Choroid plexus epithelial cell (primary cell): Measurements from ENCODE around the gene UBE4A.

ENCODE experiments used
- DNase-seq: peaks from one replicate; pipeline ENCODE4 v3.0.0-alpha.2; 2010; ENCODE audit warnings: low read depth
- H3K4me3 ChIP-seq: 2 replicates; pipeline ENCODE4 v1.5.1; 2011; ENCODE audit warnings: low read depth, mild to moderate bottlenecking, control low read depth, low read length, moderate library complexity
- TF ChIP-seq, protein P1 (sequence below): conservative IDR thresholded peaks from 2 replicates; pipeline ENCODE4 v1.5.1; 2011; ENCODE audit warnings: low read depth, mild to moderate bottlenecking, control low read depth, inconsistent platforms, low read length, moderate library complexity

UBE4A gene

DNA sequence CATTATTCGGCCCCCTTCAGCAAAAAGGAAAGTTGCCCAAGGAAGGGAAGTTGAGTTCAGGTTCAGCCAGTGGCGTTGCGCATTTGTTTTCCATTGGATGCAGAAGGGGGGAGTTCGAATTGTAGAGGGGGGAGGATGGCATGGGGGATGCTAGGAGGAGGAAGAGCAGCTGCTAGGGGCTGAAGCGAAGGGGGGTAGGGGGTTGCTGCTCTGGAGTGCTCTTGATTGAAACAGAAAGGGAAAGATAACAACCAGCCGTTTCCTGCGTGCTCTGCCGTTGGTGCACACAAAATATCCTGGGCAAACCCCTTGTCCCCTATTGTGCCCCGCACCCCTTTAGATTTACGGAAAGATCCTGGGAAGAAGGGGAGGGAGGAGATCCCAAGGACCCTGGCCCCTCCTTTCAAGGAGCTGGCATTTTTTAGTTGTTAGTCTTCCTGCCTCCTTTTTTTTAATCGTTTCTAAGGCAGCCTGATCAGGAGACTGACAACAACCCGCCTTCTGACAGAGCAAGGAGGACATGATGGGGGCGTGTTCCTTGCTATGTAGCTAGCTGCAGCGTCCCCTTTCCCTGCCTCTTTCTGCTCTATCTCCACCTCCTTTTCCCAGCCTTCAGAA, 79.0 kb downstream of the UBE4A start:
- TF ChIP-seq, protein P1, sequence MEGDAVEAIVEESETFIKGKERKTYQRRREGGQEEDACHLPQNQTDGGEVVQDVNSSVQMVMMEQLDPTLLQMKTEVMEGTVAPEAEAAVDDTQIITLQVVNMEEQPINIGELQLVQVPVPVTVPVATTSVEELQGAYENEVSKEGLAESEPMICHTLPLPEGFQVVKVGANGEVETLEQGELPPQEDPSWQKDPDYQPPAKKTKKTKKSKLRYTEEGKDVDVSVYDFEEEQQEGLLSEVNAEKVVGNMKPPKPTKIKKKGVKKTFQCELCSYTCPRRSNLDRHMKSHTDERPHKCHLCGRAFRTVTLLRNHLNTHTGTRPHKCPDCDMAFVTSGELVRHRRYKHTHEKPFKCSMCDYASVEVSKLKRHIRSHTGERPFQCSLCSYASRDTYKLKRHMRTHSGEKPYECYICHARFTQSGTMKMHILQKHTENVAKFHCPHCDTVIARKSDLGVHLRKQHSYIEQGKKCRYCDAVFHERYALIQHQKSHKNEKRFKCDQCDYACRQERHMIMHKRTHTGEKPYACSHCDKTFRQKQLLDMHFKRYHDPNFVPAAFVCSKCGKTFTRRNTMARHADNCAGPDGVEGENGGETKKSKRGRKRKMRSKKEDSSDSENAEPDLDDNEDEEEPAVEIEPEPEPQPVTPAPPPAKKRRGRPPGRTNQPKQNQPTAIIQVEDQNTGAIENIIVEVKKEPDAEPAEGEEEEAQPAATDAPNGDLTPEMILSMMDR: peak; percentile 16
- DNase-seq: peak; percentile 97
- H3K4me3 ChIP-seq: peak overlapping the region; percentile 82

GRCh38 chr11:118439646-118440045, 80.2 kb downstream of the UBE4A start:
- TF ChIP-seq, protein P1: no peak
- DNase-seq: no peak
- H3K4me3 ChIP-seq: no peak overlapping the region

DNA sequence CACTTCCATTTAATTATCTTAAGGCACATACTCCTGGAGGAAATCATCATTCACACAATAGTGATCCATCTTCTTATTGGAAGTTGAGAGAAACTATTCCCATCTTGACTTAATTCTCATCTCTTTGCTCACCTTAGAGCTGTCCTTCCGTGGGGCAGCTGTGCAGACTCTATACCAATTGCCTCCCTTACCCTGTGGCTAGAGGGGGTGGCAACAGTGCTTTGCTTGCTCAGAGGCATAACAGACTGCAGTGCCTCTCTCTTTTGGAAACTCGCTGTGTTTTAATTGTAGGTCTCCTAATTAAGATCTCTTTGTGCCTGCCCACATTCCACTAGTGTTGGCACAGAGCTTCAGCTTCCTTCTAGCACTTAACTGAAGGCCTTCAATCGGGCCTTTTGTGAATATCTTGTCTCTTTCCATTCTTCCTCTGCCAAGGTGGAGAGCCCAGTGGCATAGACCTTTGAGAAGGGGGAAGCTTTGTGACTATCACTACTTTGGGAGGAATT, 82.4 kb downstream of the UBE4A start:
- TF ChIP-seq, protein P1: no peak
- DNase-seq: no peak
- H3K4me3 ChIP-seq: no peak overlapping the region

DNA sequence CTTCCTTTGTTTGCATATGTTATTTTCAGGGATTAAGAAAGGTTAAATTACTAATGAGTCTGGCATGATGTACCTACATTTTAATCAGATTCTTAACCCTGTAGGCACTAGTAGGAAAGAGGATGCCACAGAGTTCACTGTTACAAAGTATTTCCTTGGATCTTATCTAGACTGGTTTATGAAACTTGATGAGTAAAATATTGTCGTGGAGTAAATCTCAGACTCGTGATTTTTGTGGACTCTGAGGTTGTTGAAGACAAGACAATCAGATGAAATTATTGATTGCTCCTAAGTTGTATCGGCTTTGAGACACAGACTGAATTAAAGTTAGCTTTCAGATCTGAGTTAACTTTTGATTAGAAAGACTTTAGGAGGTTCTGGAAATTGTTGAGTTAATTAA, 82.9 kb downstream of the UBE4A start:
- no peak overlapping the region for H3K4me3 ChIP-seq
- DNase-seq: no peak
- TF ChIP-seq, protein P1: no peak

- TF ChIP-seq, protein P1: no peak
- DNase-seq: no peak
- H3K4me3 ChIP-seq: no peak overlapping the region
Observed at GRCh38 chr11:118442908-118443589, 83.6 kb downstream of the UBE4A start.

DNA sequence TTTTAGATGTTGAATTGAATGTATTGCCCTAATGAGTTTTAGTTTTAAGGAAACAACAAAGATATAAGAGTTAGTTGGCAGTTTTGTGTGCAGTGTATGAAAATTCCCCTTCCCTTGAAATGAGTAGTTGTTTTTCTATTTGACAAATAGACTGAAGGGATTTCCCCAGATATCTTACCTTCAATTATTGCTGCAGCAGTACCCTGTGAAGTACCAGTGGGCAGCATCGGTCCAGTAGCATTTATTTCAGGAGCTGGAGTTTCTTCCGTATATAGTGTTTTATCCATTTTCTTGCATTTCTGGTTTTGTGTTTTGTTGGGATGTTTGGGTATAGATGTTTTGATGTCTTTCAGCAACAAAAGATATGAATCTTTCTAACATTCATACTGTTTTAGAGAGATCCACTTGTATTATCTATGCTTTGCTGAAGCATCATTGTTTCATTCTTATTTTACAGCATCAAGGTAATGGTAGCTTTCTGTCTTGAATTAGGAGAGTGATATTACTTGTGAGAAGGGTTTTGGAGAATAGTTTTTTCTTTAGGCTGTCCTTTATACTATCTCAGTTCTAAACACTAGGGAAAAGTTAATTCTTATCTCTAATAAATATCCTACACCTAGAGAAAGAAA, 84.3 kb downstream of the UBE4A start:
- no peak for DNase-seq
- H3K4me3 ChIP-seq: no peak overlapping the region
- TF ChIP-seq, protein P1: no peak
